ENCODE data around the gene MST1R.

- TF ChIP-seq CTCF (IDR thresholded peaks at IDR 0.05; ENCODE audit: borderline replicate concordance, extremely low read depth, low read length, poor library complexity, severe bottlenecking) (no peak), EZH2 (IDR thresholded peaks at IDR 0.05; ENCODE audit: borderline replicate concordance, low read depth, low read length, severe bottlenecking) (no peak)
These were observed 34.0 kb downstream of the MST1R start, which contains the start of gene CAMKV for GRCh38 chr3:49869525-49870126.
